Keratinocyte (primary cell): Measurements from ENCODE around the gene MVB12A.

Source experiments
- EZH2 ChIP-seq: IDR thresholded peaks from one replicate; pipeline ENCODE4 v1.6.1; 2012; ENCODE audit warnings: inconsistent platforms, mild to moderate bottlenecking, low read length, moderate library complexity
- TF ChIP-seq, protein P1 (sequence below), 3 experiments: IDR thresholded peaks in 1 of 3; conservative IDR thresholded peaks in 1 of 3; optimal IDR thresholded peaks in 1 of 3; 2 replicates in 2 of 3; 3 replicates in 1 of 3; pipeline versions ENCODE3 to v1.5.1; 2011; ENCODE audit warnings: low read length in 3 of 3, mild to moderate bottlenecking in 3 of 3, moderate library complexity in 2 of 3, control low read depth in 1 of 3, inconsistent platforms in 1 of 3; ENCODE audit not compliant: insufficient read depth in 2 of 3; ENCODE audit errors: extremely low read depth in 1 of 3

GRCh38 chr19:17393002-17393401 lies 26.8 kb upstream of the MVB12A start:
- TF ChIP-seq, protein P1, sequence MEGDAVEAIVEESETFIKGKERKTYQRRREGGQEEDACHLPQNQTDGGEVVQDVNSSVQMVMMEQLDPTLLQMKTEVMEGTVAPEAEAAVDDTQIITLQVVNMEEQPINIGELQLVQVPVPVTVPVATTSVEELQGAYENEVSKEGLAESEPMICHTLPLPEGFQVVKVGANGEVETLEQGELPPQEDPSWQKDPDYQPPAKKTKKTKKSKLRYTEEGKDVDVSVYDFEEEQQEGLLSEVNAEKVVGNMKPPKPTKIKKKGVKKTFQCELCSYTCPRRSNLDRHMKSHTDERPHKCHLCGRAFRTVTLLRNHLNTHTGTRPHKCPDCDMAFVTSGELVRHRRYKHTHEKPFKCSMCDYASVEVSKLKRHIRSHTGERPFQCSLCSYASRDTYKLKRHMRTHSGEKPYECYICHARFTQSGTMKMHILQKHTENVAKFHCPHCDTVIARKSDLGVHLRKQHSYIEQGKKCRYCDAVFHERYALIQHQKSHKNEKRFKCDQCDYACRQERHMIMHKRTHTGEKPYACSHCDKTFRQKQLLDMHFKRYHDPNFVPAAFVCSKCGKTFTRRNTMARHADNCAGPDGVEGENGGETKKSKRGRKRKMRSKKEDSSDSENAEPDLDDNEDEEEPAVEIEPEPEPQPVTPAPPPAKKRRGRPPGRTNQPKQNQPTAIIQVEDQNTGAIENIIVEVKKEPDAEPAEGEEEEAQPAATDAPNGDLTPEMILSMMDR (optimal IDR thresholded peaks at IDR 0.05 in 1 of 3, IDR thresholded peaks at IDR 0.05 in 1 of 3, conservative IDR thresholded peaks at IDR 0.05 in 1 of 3; ENCODE audit: extremely low read depth in 1 of 3, insufficient read depth in 2 of 3, low read length in 3 of 3), result no peak
- no peak for TF ChIP-seq EZH2
